Adrenal gland (tissue), 5 donors: ENCODE results near the gene SRY.

ENCODE experiments used
- CTCF ChIP-seq, 6 experiments: fragments of 450-650 bp in 4 of 6; fragments of 200-600 bp in 2 of 6; sonication (generic) in 1 of 6; IDR thresholded peaks; 1 replicate in 5 of 6; 2 replicates in 1 of 6; pipeline versions ENCODE4 v1.5.1 to v1.8.0; 2016 to 2021; ENCODE audit warnings: antibody characterized with exemption in 6 of 6, mild to moderate bottlenecking in 2 of 6, moderate library complexity in 1 of 6
- POLR2A ChIP-seq, 2 donors: fragments of 450-650 bp; IDR thresholded peaks; one replicate each; pipeline ENCODE4 v1.6.1; 2017; ENCODE audit warnings: antibody characterized with exemption in 2 of 2, mild to moderate bottlenecking in 2 of 2, moderate library complexity in 1 of 2
- donor health status: DM: no; HTN: no; CAD: no.

- no peak for TF ChIP-seq CTCF (IDR thresholded peaks at IDR 0.05)
- no peak for TF ChIP-seq POLR2A (IDR thresholded peaks at IDR 0.05)
Observed at GRCh38 chrY:2797991-2798390, 10.5 kb upstream of the SRY start.
